HG03025 (cell line): ENCODE data around the gene PIGH.
"Not testable (repeated sequence)": the region's sequence is repeated elsewhere in the genome, so short reads cannot be mapped to it uniquely, and the experiment has no call there.

Source experiments
- ATAC-seq: cut with Tn5 transposase; IDR thresholded peaks from one replicate; pipeline ENCODE4 v1.9.1; 2021; ENCODE audit warnings: mild to moderate bottlenecking, moderate library complexity; ENCODE audit not compliant: unreplicated experiment, low FRiP score

The PIGH gene

GRCh38 chr14:67610491-67610890, 10.4 kb upstream of the PIGH start:
- ATAC-seq, result no peak

GRCh38 chr14:67609642-67610310, 9.7 kb upstream of the PIGH start:
- ATAC-seq, result no peak

GRCh38 chr14:67607646-67608045, 7.6 kb upstream of the PIGH start:
- ATAC-seq, result no peak

- ATAC-seq, result no peak
Observed at GRCh38 chr14:67602995-67603545, 3.0 kb upstream of the PIGH start.

- ATAC-seq, result no peak
Observed at GRCh38 chr14:67602076-67602475, 2.0 kb upstream of the PIGH start.

GRCh38 chr14:67600562-67600974, 500 bp upstream of the PIGH start:
- ATAC-seq, result not testable (repeated sequence)

- no peak for ATAC-seq
Observed at GRCh38 chr14:67595392-67595791, 4.7 kb downstream of the PIGH start.

GRCh38 chr14:67593650-67594049, 6.4 kb downstream of the PIGH start:
- not testable (repeated sequence) for ATAC-seq

- no peak for ATAC-seq
Observed at GRCh38 chr14:67589204-67589770, 10.8 kb downstream of the PIGH start.

- no peak for ATAC-seq
Observed at GRCh38 chr14:67586369-67586768, 13.7 kb downstream of the PIGH start.

GRCh38 chr14:67584978-67585377, 15.1 kb downstream of the PIGH start:
- ATAC-seq, result no peak

- no peak for ATAC-seq
Observed at GRCh38 chr14:67583711-67584644, 16.1 kb downstream of the PIGH start.

GRCh38 chr14:67582061-67582460, 18.0 kb downstream of the PIGH start:
- ATAC-seq, result no peak

- no peak for ATAC-seq
Observed at GRCh38 chr14:67581643-67582042, 18.4 kb downstream of the PIGH start.

- no peak for ATAC-seq
Observed at GRCh38 chr14:67580336-67581171, 19.5 kb downstream of the PIGH start.

GRCh38 chr14:67579636-67580035, 20.4 kb downstream of the PIGH start:
- no peak for ATAC-seq

- ATAC-seq, result no peak
Observed at GRCh38 chr14:67579040-67579439, 21.0 kb downstream of the PIGH start.

- no peak for ATAC-seq
Observed at GRCh38 chr14:67577909-67578749, 21.9 kb downstream of the PIGH start.

- no peak for ATAC-seq
Observed at GRCh38 chr14:67577181-67577808, 22.8 kb downstream of the PIGH start.
